ENCODE measurements around the gene CTNS. TPM values are rescaled to one million over a fixed set of nuclear protein-coding genes. Genes with fewer than 3 reads are reported as not detected.

Gene CTNS
- total RNA-seq, 6 experiments from 2014 or later = 8.8 to 10.2 (median 9.0) TPM

DNA sequence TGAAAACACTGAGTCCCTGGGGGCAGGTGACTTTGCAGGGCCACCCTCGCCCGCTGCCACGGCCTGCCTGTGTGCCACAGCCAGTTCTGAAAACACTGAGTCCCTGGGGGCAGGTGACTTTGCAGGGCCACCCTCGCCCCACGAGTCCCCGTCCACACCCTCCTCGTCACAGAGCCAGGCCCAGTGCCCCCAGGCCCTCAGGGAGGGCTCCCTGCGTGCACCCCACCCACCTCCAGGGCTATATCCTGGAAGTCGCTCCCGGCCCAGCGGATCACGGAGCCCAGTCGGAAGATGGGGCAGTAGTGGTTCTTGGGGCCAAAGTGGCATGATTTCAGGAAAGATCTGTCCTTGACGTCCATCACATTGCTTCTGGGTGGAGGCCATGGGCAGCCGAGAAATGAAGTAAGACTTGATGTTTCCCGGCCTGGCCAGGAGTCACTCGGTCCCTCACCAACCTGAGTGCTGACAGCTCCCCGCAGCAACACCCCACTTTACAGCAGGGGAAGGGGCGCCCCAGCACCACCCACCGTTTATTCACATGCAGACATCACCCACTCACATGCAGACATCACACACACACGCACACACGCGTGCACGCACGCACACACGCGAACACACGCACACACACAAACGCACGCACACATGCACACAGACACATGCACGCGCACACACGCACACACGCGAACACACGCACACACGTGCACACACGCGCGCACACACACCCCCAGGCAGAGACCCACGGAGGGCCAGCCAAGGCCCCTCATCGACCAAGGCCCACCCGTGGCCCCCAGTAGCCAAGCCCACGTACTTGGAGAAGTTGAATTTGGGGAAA is 52.9 kb downstream of the CTNS start:
- no peak for DNase-seq
- TF ChIP-seq, protein P1, sequence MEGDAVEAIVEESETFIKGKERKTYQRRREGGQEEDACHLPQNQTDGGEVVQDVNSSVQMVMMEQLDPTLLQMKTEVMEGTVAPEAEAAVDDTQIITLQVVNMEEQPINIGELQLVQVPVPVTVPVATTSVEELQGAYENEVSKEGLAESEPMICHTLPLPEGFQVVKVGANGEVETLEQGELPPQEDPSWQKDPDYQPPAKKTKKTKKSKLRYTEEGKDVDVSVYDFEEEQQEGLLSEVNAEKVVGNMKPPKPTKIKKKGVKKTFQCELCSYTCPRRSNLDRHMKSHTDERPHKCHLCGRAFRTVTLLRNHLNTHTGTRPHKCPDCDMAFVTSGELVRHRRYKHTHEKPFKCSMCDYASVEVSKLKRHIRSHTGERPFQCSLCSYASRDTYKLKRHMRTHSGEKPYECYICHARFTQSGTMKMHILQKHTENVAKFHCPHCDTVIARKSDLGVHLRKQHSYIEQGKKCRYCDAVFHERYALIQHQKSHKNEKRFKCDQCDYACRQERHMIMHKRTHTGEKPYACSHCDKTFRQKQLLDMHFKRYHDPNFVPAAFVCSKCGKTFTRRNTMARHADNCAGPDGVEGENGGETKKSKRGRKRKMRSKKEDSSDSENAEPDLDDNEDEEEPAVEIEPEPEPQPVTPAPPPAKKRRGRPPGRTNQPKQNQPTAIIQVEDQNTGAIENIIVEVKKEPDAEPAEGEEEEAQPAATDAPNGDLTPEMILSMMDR (IDR thresholded peaks at IDR 0.05) = no peak
- Mint-ChIP-seq H3K27me3 (ENCODE audit: insufficient read depth) (no peaks in the 10 kb centered on the region; the same call in 1 of the 2 replicates), H3K27ac (no peak overlapping the region), H3K4me3 (no peak overlapping the region), H3K4me1 (ENCODE audit: low read depth) (peaks cover 1% of the 10 kb centered on the region; the same call in 1 of the 2 replicates), H3K9me3 (no peaks in the 10 kb centered on the region), H3K36me3 (ENCODE audit: low read depth) (no peaks in the 10 kb centered on the region)

DNA sequence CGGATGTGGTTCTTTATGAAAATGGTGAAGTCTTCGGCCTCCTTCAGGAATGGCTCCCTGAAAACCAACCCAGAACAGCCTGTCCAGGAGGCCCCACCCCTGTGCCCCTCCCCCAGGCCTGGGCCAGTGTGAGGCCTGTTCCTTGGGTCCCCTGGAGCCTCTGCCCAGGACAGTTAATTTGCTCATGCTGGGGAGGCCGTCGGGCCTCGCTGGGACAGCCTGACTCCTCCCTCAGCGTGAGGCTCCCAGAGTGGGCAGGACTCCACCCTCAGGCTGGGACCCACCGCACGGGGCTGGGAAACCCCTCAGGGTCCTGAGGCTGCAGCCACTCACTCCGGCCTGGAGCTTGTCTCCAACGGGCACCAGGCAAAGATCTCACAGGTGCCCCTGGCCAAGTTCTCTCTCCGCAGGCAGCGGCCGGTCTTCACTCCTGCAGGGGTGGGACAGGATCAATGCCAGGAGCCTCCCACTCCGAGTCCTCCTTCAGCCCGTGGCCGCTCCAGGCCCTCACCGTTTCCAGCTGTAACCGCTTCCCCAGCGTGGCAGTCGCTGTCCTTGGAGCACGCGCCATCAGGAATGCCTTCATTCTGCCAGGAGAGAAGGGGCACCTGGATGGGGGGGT is 53.6 kb downstream of the CTNS start:
- TF ChIP-seq, protein P1 (IDR thresholded peaks at IDR 0.05) = no peak
- Mint-ChIP-seq H3K27ac (no peak overlapping the region), H3K27me3 (ENCODE audit: insufficient read depth) (no peaks in the 10 kb centered on the region; the same call in 1 of the 2 replicates), H3K36me3 (ENCODE audit: low read depth) (no peaks in the 10 kb centered on the region), H3K4me3 (no peak overlapping the region), H3K9me3 (no peaks in the 10 kb centered on the region), H3K4me1 (ENCODE audit: low read depth) (peaks cover 6% of the 10 kb centered on the region; the same call in 1 of the 2 replicates)
- no peak for DNase-seq

DNA sequence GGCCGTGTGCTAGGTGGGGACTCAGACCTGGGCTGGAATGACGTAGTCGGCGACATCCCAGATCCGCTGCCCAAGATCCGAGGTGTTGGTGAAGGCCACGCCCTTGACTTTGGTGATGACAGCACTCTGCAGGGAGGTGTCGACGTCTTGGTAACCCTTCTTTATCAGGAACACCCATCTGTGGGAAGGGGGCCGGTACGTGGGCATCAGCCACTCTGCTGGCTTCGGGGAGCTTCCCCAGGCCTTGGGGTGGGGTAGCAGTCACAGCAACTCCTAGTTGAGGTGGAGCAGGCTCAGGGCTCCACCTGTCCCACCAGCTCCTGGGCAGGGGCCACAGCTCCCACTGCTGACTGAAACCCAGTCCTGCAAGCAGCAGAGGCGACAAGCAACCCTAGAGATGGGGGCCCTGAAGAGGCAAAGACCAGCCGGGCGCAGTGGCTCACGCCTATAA is 55.1 kb downstream of the CTNS start:
- TF ChIP-seq, protein P1 (IDR thresholded peaks at IDR 0.05) = no peak; the same call in 1 of the 2 replicates
- no peak overlapping the region for H3K4me3 Mint-ChIP-seq
- H3K27ac Mint-ChIP-seq = no peak overlapping the region
- DNase-seq = no peak
- peaks cover 6% of the 10 kb centered on the region; the same call in 1 of the 2 replicates for H3K4me1 Mint-ChIP-seq (ENCODE audit: low read depth)
- no peaks in the 10 kb centered on the region for H3K9me3 Mint-ChIP-seq
- H3K36me3 Mint-ChIP-seq (ENCODE audit: low read depth) = no peaks in the 10 kb centered on the region
- peaks cover 2% of the 10 kb centered on the region for H3K27me3 Mint-ChIP-seq (ENCODE audit: insufficient read depth)

DNA sequence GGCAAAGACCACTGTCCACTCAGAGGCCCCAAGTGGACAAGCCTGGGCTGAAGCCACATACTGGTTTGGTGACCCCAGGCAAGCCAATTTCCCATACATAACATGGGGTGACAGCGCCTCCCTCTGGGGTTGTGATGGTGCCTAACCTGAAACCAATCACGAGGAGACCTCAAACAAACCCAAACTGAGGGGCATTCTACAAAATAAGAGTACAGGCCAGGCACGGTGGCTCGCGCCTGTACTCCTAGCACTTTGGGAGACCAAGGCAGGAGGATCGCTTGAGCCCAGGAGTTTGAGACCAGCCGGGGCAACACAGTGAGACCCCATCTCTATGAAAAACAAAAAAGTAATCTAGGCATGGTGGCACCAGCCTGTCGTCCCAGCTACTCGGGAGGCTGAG is 55.8 kb downstream of the CTNS start:
- Mint-ChIP-seq H3K27ac (no peak overlapping the region), H3K4me1 (ENCODE audit: low read depth) (peaks cover 6% of the 10 kb centered on the region; the same call in 1 of the 2 replicates), H3K9me3 (peaks cover under 1% of the 10 kb centered on the region; the same call in 1 of the 2 replicates), H3K36me3 (ENCODE audit: low read depth) (no peaks in the 10 kb centered on the region), H3K27me3 (ENCODE audit: insufficient read depth) (peaks cover 2% of the 10 kb centered on the region), H3K4me3 (no peak overlapping the region)
- no peak for DNase-seq
- TF ChIP-seq, protein P1 (IDR thresholded peaks at IDR 0.05) = peak; percentile 41

DNA sequence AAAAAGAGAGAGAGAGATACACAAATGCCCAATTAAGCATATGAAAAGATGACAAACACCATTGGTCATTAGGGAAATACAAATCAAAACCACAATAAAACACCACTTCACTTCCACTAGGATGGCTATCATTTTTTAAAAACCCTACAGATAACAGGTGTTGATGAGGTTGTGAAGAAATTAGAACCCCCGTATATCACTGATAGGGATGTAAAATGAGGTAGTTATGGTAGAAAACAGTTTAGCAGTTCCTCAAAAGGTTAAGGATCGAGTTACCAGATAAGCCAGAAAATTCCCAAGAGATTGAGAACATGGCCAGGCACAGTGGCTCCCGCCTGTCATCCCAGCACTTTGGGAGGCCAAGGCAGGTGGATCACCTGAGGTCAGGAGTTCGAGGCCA is 56.6 kb downstream of the CTNS start:
- TF ChIP-seq, protein P1 (IDR thresholded peaks at IDR 0.05) = no peak
- peaks cover 5% of the 10 kb centered on the region for H3K27me3 Mint-ChIP-seq (ENCODE audit: insufficient read depth)

More for the DNA sequence above, 56.6 kb downstream of the CTNS start:
- peaks cover 5% of the 10 kb centered on the region; the same call in 1 of the 2 replicates for H3K36me3 Mint-ChIP-seq (ENCODE audit: low read depth)
- peaks cover 8% of the 10 kb centered on the region for H3K9me3 Mint-ChIP-seq
- no peak overlapping the region for H3K4me3 Mint-ChIP-seq
- no peak for DNase-seq
- no peak overlapping the region for H3K27ac Mint-ChIP-seq
- H3K4me1 Mint-ChIP-seq (ENCODE audit: low read depth) = peaks cover 6% of the 10 kb centered on the region; the same call in 1 of the 2 replicates

All from HFFc6 (cell line).